Body of pancreas (tissue), 4 donors: Measurements from ENCODE around the gene DBNL.
"Not testable (repeated sequence)": the region's sequence is repeated elsewhere in the genome, so short reads cannot be mapped to it uniquely, and the experiment has no call there.

Experiments
- CTCF ChIP-seq, 7 experiments: fragments of 450-650 bp in 4 of 7; fragments of 200-600 bp in 3 of 7; sonication (generic) in 3 of 7; IDR thresholded peaks; one replicate each; pipeline ENCODE4 v1.5.1; 2016 to 2019; ENCODE audit warnings: antibody characterized with exemption in 7 of 7
- POLR2A ChIP-seq, 3 donors: fragments of 450-650 bp; IDR thresholded peaks; one replicate each; pipeline ENCODE4 v1.6.1; 2016; ENCODE audit warnings: antibody characterized with exemption in 3 of 3, mild to moderate bottlenecking in 2 of 3

GRCh38 chr7:44033971-44034844 is 10.3 kb upstream of the DBNL start:
- TF ChIP-seq CTCF, POLR2A (IDR thresholded peaks at IDR 0.05): not testable (repeated sequence)
